ENCODE measurements around the gene PCNX2. TPM values are rescaled to one million over a fixed set of nuclear protein-coding genes. Genes with fewer than 3 reads are reported as not detected.

Gene PCNX2
- polyA plus RNA-seq, 1 donor (not counting 4 experiments of a cell fraction or from before 2014, with no cell fraction given) = 18.0 TPM

GRCh38 chr1:232937741-232938375 lies 357.7 kb downstream of the PCNX2 start:
- Histone ChIP-seq H3K79me2 (ENCODE audit: control insufficient read depth, insufficient read depth, low read length) (no peaks in the 10 kb centered on the region), H3K9ac (ENCODE audit: control insufficient read depth, extremely low read depth, insufficient read depth, low read length) (no peak overlapping the region), H4K20me1 (ENCODE audit: control insufficient read depth, extremely low read depth, insufficient read depth, low read length) (no peaks in the 10 kb centered on the region), H3K4me1 (ENCODE audit: control insufficient read depth, extremely low read depth, insufficient read depth, low read length) (no peaks in the 10 kb centered on the region), H3K4me3 (ENCODE audit: control insufficient read depth in 2 of 3, extremely low read depth in 1 of 3, insufficient read depth in 2 of 3, low read depth in 1 of 3, low read length in 3 of 3) (no peak overlapping the region), H3K27me3 (ENCODE audit: control insufficient read depth, extremely low read depth, insufficient read depth, low read length) (no peaks in the 10 kb centered on the region), H3K4me2 (ENCODE audit: control insufficient read depth, extremely low read depth, insufficient read depth, low read depth, low read length) (no peak overlapping the region), H3K27ac (ENCODE audit: control insufficient read depth, insufficient read depth, low read length) (no peak overlapping the region), H3K9me1 (ENCODE audit: control insufficient read depth, extremely low read depth, insufficient read depth, low read length) (no peaks in the 10 kb centered on the region), H3K36me3 (ENCODE audit: control insufficient read depth in 2 of 2, extremely low read depth in 1 of 2, insufficient read depth in 2 of 2, low read length in 2 of 2) (no peaks in the 10 kb centered on the region), H3K9me3 (ENCODE audit: control insufficient read depth, low read depth, low read length) (no peaks in the 10 kb centered on the region), H2AFZ (ENCODE audit: control insufficient read depth, low read length) (no peak overlapping the region)
- DNase-seq (ENCODE audit: low read depth, low spot score) (no peak), FAIRE-seq (no peak)
- TF ChIP-seq EZH2 (IDR thresholded peaks at IDR 0.05; ENCODE audit: low read length) = no peak
- no peak for TF ChIP-seq CTCF (optimal IDR thresholded peaks at IDR 0.05 in 1 of 3, IDR thresholded peaks at IDR 0.05 in 1 of 3, conservative IDR thresholded peaks at IDR 0.05 in 1 of 3; ENCODE audit: extremely low read depth in 1 of 3, insufficient read depth in 2 of 3, low read length in 3 of 3)
- dilution Hi-C loops (cut with MboI; ENCODE audit: extremely low pct_ligation_motif_present, low sequenced_read_pairs) = no loop called here

- Histone ChIP-seq H3K27ac (ENCODE audit: control insufficient read depth, insufficient read depth, low read length) (no peak overlapping the region), H2AFZ (ENCODE audit: control insufficient read depth, low read length) (no peak overlapping the region), H3K36me3 (ENCODE audit: control insufficient read depth in 2 of 2, extremely low read depth in 1 of 2, insufficient read depth in 2 of 2, low read length in 2 of 2) (no peaks in the 10 kb centered on the region), H3K4me1 (ENCODE audit: control insufficient read depth, extremely low read depth, insufficient read depth, low read length) (no peaks in the 10 kb centered on the region), H3K9me3 (ENCODE audit: control insufficient read depth, low read depth, low read length) (no peaks in the 10 kb centered on the region), H3K4me3 (ENCODE audit: control insufficient read depth in 2 of 3, extremely low read depth in 1 of 3, insufficient read depth in 2 of 3, low read depth in 1 of 3, low read length in 3 of 3) (no peak overlapping the region), H3K9me1 (ENCODE audit: control insufficient read depth, extremely low read depth, insufficient read depth, low read length) (no peaks in the 10 kb centered on the region), H4K20me1 (ENCODE audit: control insufficient read depth, extremely low read depth, insufficient read depth, low read length) (no peaks in the 10 kb centered on the region), H3K79me2 (ENCODE audit: control insufficient read depth, insufficient read depth, low read length) (no peaks in the 10 kb centered on the region), H3K9ac (ENCODE audit: control insufficient read depth, extremely low read depth, insufficient read depth, low read length) (no peak overlapping the region), H3K27me3 (ENCODE audit: control insufficient read depth, extremely low read depth, insufficient read depth, low read length) (no peaks in the 10 kb centered on the region), H3K4me2 (ENCODE audit: control insufficient read depth, extremely low read depth, insufficient read depth, low read depth, low read length) (no peak overlapping the region)
- FAIRE-seq (no peak), DNase-seq (ENCODE audit: low read depth, low spot score) (no peak)
- dilution Hi-C loops (cut with MboI; ENCODE audit: extremely low pct_ligation_motif_present, low sequenced_read_pairs) = no loop called here
- no peak for TF ChIP-seq EZH2 (IDR thresholded peaks at IDR 0.05; ENCODE audit: low read length)
- no peak for TF ChIP-seq CTCF (optimal IDR thresholded peaks at IDR 0.05 in 1 of 3, IDR thresholded peaks at IDR 0.05 in 1 of 3, conservative IDR thresholded peaks at IDR 0.05 in 1 of 3; ENCODE audit: extremely low read depth in 1 of 3, insufficient read depth in 2 of 3, low read length in 3 of 3)
Measured at GRCh38 chr1:232936941-232937340, 358.6 kb downstream of the PCNX2 start.

Other genes starting within 250 kb of the PCNX2 start
- 4.4 to 6.4 TPM (median 4.5 TPM) in 3 replicates for gene MAP3K21, start 32.0 kb upstream of the PCNX2 start, polyA plus RNA-seq